HepG2 (cell line): ENCODE results near the gene STEAP2. TPM values are rescaled to one million over a fixed set of nuclear protein-coding genes. Genes with fewer than 3 reads are reported as not detected.

ENCODE experiments used
- ATAC-seq: fragments of 200-7000 bp; cut with Tn5 transposase; 3 replicates; pipeline ENCODE4 v1.9.1; 2020; ENCODE audit warnings: mild to moderate bottlenecking, moderate library complexity
- BruUV-seq: library from RNA; stranded (reverse); fragments of 400-500 nt; replicated peaks from 2 replicates; lab custom pipeline; 2021; lab: Mats Ljungman, UMichigan
- CTCF ChIA-PET: fragments of 300-600 bp; formaldehyde crosslinking; extraction: SDS; loops from one replicate; lab custom pipeline; 2021; ENCODE audit warnings: low total read pairs, inconsistent platforms, low intra/inter-chr PET ratio; lab: Yijun Ruan, JAX
- POLR2A ChIA-PET: fragments of 350-600 bp; sonication (Branson Sonifier 250); formaldehyde crosslinking; loops from one replicate; lab custom pipeline; 2020; ENCODE audit warnings: antibody characterized with exemption, inconsistent platforms; lab: Yijun Ruan, JAX
- DNase-seq: peaks from one replicate; pipeline ENCODE4 v3.0.0-alpha.2; 2015; ENCODE audit warnings: low spot score
- FAIRE-seq: peaks from 3 replicates; lab custom pipeline; 2011; peaks lifted over from hg19 to GRCh38; lab: Jason Lieb, UNC
- H2AFZ ChIP-seq: one replicate; pipeline ENCODE4 v1.6.1; 2011; ENCODE audit warnings: low read length, inconsistent platforms
- H3K27ac ChIP-seq: fragments of 300-600 bp; 3 replicates; pipeline ENCODE4 v1.8.0; 2011; ENCODE audit warnings: mixed run types, mild to moderate bottlenecking, mixed read lengths, low read length, inconsistent platforms; ENCODE audit not compliant: insufficient read depth; ENCODE audit errors: extremely low read length
- H3K27me3 ChIP-seq, 2 experiments: fragments of 200-600 bp in 1 of 2; 2 replicates in 1 of 2; 3 replicates in 1 of 2; pipeline versions ENCODE4 v1.6.0 to v1.8.0; 2011; ENCODE audit warnings: low read length in 2 of 2, mild to moderate bottlenecking in 2 of 2, moderate library complexity in 2 of 2, inconsistent platforms in 1 of 2; ENCODE audit not compliant: insufficient read depth in 2 of 2, control insufficient read depth in 1 of 2
- H3K36me3 ChIP-seq, 2 experiments: fragments of 200-600 bp in 1 of 2; replicated peaks in 1 of 2; 2 replicates in 1 of 2; 3 replicates in 1 of 2; pipeline versions ENCODE4 v1.5.1 to v1.8.0; 2011; ENCODE audit warnings: low read length in 2 of 2, inconsistent platforms in 1 of 2; ENCODE audit not compliant: insufficient read depth in 2 of 2, control insufficient read depth in 1 of 2
- H3K4me1 ChIP-seq: 2 replicates; pipeline ENCODE4 v1.5.1; 2012; ENCODE audit warnings: low read length, inconsistent platforms; ENCODE audit not compliant: insufficient read depth
- H3K4me2 ChIP-seq: 2 replicates; pipeline ENCODE4 v1.6.0; 2011; ENCODE audit warnings: low read depth, low read length, inconsistent platforms
- H3K4me3 ChIP-seq, 3 experiments: fragments of 200-600 bp in 1 of 3; sonication (generic), shearing (Covaris generic) in 1 of 3; replicated peaks in 1 of 3; 2 replicates each; pipeline ENCODE4 v1.5.1; 2011 to 2016; ENCODE audit warnings: low read length in 3 of 3, inconsistent platforms in 2 of 3, low read depth in 2 of 3, mild to moderate bottlenecking in 2 of 3, control low read depth in 1 of 3, mixed read lengths in 1 of 3; ENCODE audit not compliant: insufficient read depth in 1 of 3
- H3K79me2 ChIP-seq: one replicate; pipeline ENCODE4 v1.6.1; 2011; ENCODE audit warnings: low read length, inconsistent platforms; ENCODE audit not compliant: insufficient read depth
- H3K9ac ChIP-seq: 2 replicates; pipeline ENCODE4 v1.6.0; 2011; ENCODE audit warnings: mild to moderate bottlenecking, low read depth, low read length, inconsistent platforms; ENCODE audit not compliant: insufficient read depth
- H3K9me3 ChIP-seq: 2 replicates; pipeline ENCODE4 v1.5.1; 2012; ENCODE audit warnings: mild to moderate bottlenecking, low read length
- H4K20me1 ChIP-seq: 2 replicates; pipeline ENCODE4 v1.6.0; 2011; ENCODE audit warnings: inconsistent platforms, mild to moderate bottlenecking, low read length, moderate library complexity; ENCODE audit not compliant: insufficient read depth
- ARID3A ChIP-seq: IDR thresholded peaks from 2 replicates; pipeline ENCODE4 v1.6.1; 2012; ENCODE audit warnings: low read depth, low read length, improper control_type of control experiment
- ARID5B ChIP-seq: IDR thresholded peaks from 2 replicates; pipeline ENCODE4 v1.4.0; 2020; ENCODE audit warnings: mild to moderate bottlenecking, missing genetic modification reagents
- BCL6 ChIP-seq: IDR thresholded peaks from 2 replicates; pipeline ENCODE4 v1.6.1; 2016; ENCODE audit warnings: missing genetic modification reagents, missing compliant biosample characterization
- CEBPB ChIP-seq: IDR thresholded peaks from 2 replicates; pipeline ENCODE4 v1.6.1; 2011; ENCODE audit warnings: low read depth, low read length, improper control_type of control experiment, borderline replicate concordance
- ELF3 ChIP-seq: IDR thresholded peaks from 2 replicates; pipeline ENCODE4 v1.6.1; 2016; ENCODE audit warnings: missing genetic modification reagents, missing compliant biosample characterization
- GATAD2A ChIP-seq: IDR thresholded peaks from 2 replicates; pipeline ENCODE4 v1.6.1; 2016
- IRF2 ChIP-seq: IDR thresholded peaks from 2 replicates; pipeline ENCODE4 v1.6.1; 2018; ENCODE audit warnings: missing genetic modification reagents, missing compliant biosample characterization
- KLF16 ChIP-seq, 2 experiments: sonication (generic) in 1 of 2; formaldehyde crosslinking in 1 of 2; IDR thresholded peaks; 2 replicates each; pipeline versions ENCODE4 v1.6.1 to v1.8.0; 2016 to 2023; ENCODE audit warnings: missing genetic modification reagents in 2 of 2, missing compliant biosample characterization in 1 of 2
- PLRG1 ChIP-seq: fragments of 450-650 bp; conservative IDR thresholded peaks from 2 replicates; pipeline ENCODE4 v1.6.1; 2016
- RFX3 ChIP-seq: IDR thresholded peaks from 2 replicates; pipeline ENCODE4 v1.6.1; 2016; ENCODE audit warnings: missing biosample characterization, missing genetic modification reagents
- SNAI1 ChIP-seq: sonication (generic); formaldehyde crosslinking; IDR thresholded peaks from 2 replicates; pipeline ENCODE4 v1.5.0; 2020; ENCODE audit warnings: mild to moderate bottlenecking, missing genetic modification reagents, borderline replicate concordance
- ZBTB21 ChIP-seq: sonication (generic); formaldehyde crosslinking; IDR thresholded peaks from 2 replicates; pipeline ENCODE4 v1.4.0; 2020; ENCODE audit warnings: missing genetic modification reagents
- ZNF264 ChIP-seq: sonication (generic); formaldehyde crosslinking; IDR thresholded peaks from 2 replicates; pipeline ENCODE4 v1.4.0; 2020; ENCODE audit warnings: missing genetic modification reagents
- ZNF317 ChIP-seq: sonication (generic); formaldehyde crosslinking; IDR thresholded peaks from 2 replicates; pipeline ENCODE4 v1.5.0; 2020; ENCODE audit warnings: mild to moderate bottlenecking, missing genetic modification reagents
- ZNF34 ChIP-seq: sonication (generic); formaldehyde crosslinking; IDR thresholded peaks from 2 replicates; pipeline ENCODE4 v1.4.0; 2020; ENCODE audit warnings: mild to moderate bottlenecking, missing genetic modification reagents, borderline replicate concordance
- in situ Hi-C: cut with HindIII; loops from 2 replicates; pipeline ENCODE4 v1.10.0; 2017; ENCODE audit warnings: low pct_unique_long_range_greater_than_20kb; ENCODE audit not compliant: extremely low pct_ligation_motif_present
- intact Hi-C: fragments of 100-400 bp; cut with micrococcal nuclease; formaldehyde crosslinking; loops from one replicate; pipeline ENCODE4 v1.10.0; 2022; ENCODE audit not compliant: unreplicated experiment
- polyA plus RNA-seq, 8 experiments: library from polyadenylated mRNA; depleted of rRNA in 3 of 8; stranded (reverse) in 7 of 8; unstranded in 1 of 8; fragments of >200 nt; fragmentation: Illumina TruSeq in 4 of 8; extraction: Trizol in 4 of 8; gene quantifications; 2 replicates each; pipeline versions ENCODE4 v1.2.1 to v1.2.3, GENCODE V29; 2011 to 2016; ENCODE audit warnings: low read depth in 4 of 8, missing spikeins in 1 of 8, mixed read lengths in 1 of 8; ENCODE audit not compliant: insufficient read depth in 1 of 8
- total RNA-seq, 5 experiments: library from RNA; depleted of rRNA; stranded (reverse); fragments of >200 nt; fragmentation: Illumina TruSeq; extraction: Trizol; gene quantifications; 2 replicates each; pipeline ENCODE4 v1.2.3, GENCODE V29; 2016; ENCODE audit warnings: low read depth in 1 of 5

Gene STEAP2
- total and polyA plus RNA-seq, 2 of the 13 experiments (the other 11 are each of a cell fraction or from before 2014, with no cell fraction given) = 4.3 to 4.4 TPM

- H3K9ac ChIP-seq = no peak overlapping the region
- no peaks in the 10 kb centered on the region for H3K9me3 ChIP-seq
- peak; percentile 12 for DNase-seq
- no peak for FAIRE-seq
- intact Hi-C loops = no loop called here
- peaks cover 29% of the 10 kb centered on the region for H3K4me1 ChIP-seq
- ChIA-PET CTCF (no interaction called here), POLR2A (interaction anchor here (1.2 to 4.5 kb wide), 3 partner anchors 8 to 31 kb away, joined by 3 to 65 read pairs (median 6); partner anchors contain the start of genes STEAP1 and STEAP2)
- no peaks in the 10 kb centered on the region for H3K79me2 ChIP-seq
- no peak overlapping the region for H2AFZ ChIP-seq
- no peak overlapping the region for H3K4me3 ChIP-seq
- no peaks in the 10 kb centered on the region for H3K27me3 ChIP-seq
- H3K27ac ChIP-seq = peak overlapping the region; percentile 1
- H3K36me3 ChIP-seq = no peaks in the 10 kb centered on the region
- BruUV-seq = no TSS peak
- in situ Hi-C loops = no loop called here
- TF ChIP-seq ZNF34 (CRISPR knock-in tag) (no peak), SNAI1 (CRISPR knock-in tag) (no peak), GATAD2A (CRISPR knock-in tag) (0 out of 2 replicates have a peak, but pooled peaks have one; percentile 10), CEBPB (peak; percentile 53; the same call in 1 of the 2 replicates), ELF3 (CRISPR knock-in tag) (0 out of 2 replicates have a peak, but pooled peaks have one; percentile 48), ARID5B (peak; percentile 19; the same call in 1 of the 2 replicates), ZBTB21 (CRISPR knock-in tag) (no peak), KLF16 (CRISPR knock-in tag; IDR thresholded peaks at IDR 0.05) (0 out of 4 replicates have a peak, but pooled peaks of 1 of the 2 experiments have one; percentile 8), ARID3A (peak; percentile 25; the same call in 1 of the 2 replicates), ZNF317 (CRISPR knock-in tag) (no peak), IRF2 (CRISPR knock-in tag) (no peak), PLRG1 (no peak), BCL6 (CRISPR knock-in tag) (peak; percentile 0; the same call in 1 of the 2 replicates), RFX3 (CRISPR knock-in tag) (no peak), ZNF264 (CRISPR knock-in tag) (no peak)
- no peak for ATAC-seq
- H4K20me1 ChIP-seq = no peaks in the 10 kb centered on the region
- H3K4me2 ChIP-seq = 0 out of 2 replicates have a peak overlapping the region, but pooled peaks have one; percentile 3
Measured at GRCh38 chr7:90180649-90181048, 30.9 kb upstream of the STEAP2 start.
